IPS-11a (cell line): ENCODE results near the gene BAHD1.

Experiments used
- H3K4me3 ChIP-seq: one replicate; pipeline ENCODE4 v1.5.1; 2013; ENCODE audit warnings: low read depth, low read length, control low read depth

BAHD1 gene

GRCh38 chr15:40464595-40465185, 23.9 kb downstream of the BAHD1 start:
- no peak overlapping the region for H3K4me3 ChIP-seq

GRCh38 chr15:40465939-40466338, 25.2 kb downstream of the BAHD1 start:
- H3K4me3 ChIP-seq = no peak overlapping the region

GRCh38 chr15:40466426-40467260, 25.9 kb downstream of the BAHD1 start:
- H3K4me3 ChIP-seq = no peak overlapping the region

GRCh38 chr15:40467261-40467615, 26.5 kb downstream of the BAHD1 start:
- no peak overlapping the region for H3K4me3 ChIP-seq

GRCh38 chr15:40468898-40469331, 28.2 kb downstream of the BAHD1 start:
- H3K4me3 ChIP-seq = no peak overlapping the region

GRCh38 chr15:40469776-40470390, 29.1 kb downstream of the BAHD1 start:
- H3K4me3 ChIP-seq = peak overlapping the region; percentile 30

GRCh38 chr15:40470423-40471104, 29.8 kb downstream of the BAHD1 start, which contains the start of gene CHST14:
Gene CHST14 (plus strand): TSS chr15:40470984. CDS start chr15:40471214, 230 bp downstream.
- H3K4me3 ChIP-seq = peak within 1 kb of the TSS; percentile 69

- H3K4me3 ChIP-seq = peak overlapping the region; percentile 69
Measured at GRCh38 chr15:40471105-40471807, 30.5 kb downstream of the BAHD1 start.

GRCh38 chr15:40471808-40472150, 31.0 kb downstream of the BAHD1 start:
- H3K4me3 ChIP-seq = peak overlapping the region; percentile 69

GRCh38 chr15:40472171-40472727, 31.5 kb downstream of the BAHD1 start:
- H3K4me3 ChIP-seq = peak overlapping the region; percentile 69

- no peak overlapping the region for H3K4me3 ChIP-seq
Measured at GRCh38 chr15:40474581-40474980, 33.8 kb downstream of the BAHD1 start.

- no peak overlapping the region for H3K4me3 ChIP-seq
Measured at GRCh38 chr15:40477642-40478327, 37.0 kb downstream of the BAHD1 start.

GRCh38 chr15:40479024-40479423, 38.3 kb downstream of the BAHD1 start:
- H3K4me3 ChIP-seq = no peak overlapping the region

- H3K4me3 ChIP-seq = no peak overlapping the region
Measured at GRCh38 chr15:40481341-40482074, 40.8 kb downstream of the BAHD1 start.

GRCh38 chr15:40483919-40484318, 43.2 kb downstream of the BAHD1 start:
- H3K4me3 ChIP-seq = no peak overlapping the region

- H3K4me3 ChIP-seq = no peak overlapping the region
Measured at GRCh38 chr15:40486066-40486770, 45.5 kb downstream of the BAHD1 start.

GRCh38 chr15:40487816-40488682, 47.3 kb downstream of the BAHD1 start:
- H3K4me3 ChIP-seq = no peak overlapping the region
